ENCODE measurements around the gene CCDC71.

- no peak for TF ChIP-seq CTCF (IDR thresholded peaks at IDR 0.05; ENCODE audit: borderline replicate concordance, extremely low read depth, low read length, poor library complexity, severe bottlenecking)
- no peak for TF ChIP-seq EZH2 (IDR thresholded peaks at IDR 0.05; ENCODE audit: borderline replicate concordance, low read depth, low read length, severe bottlenecking)
Observed at GRCh38 chr3:49199900-49200281, 33.8 kb upstream of the CCDC71 start.
